Neural cell (in vitro differentiated cells): Measurements from ENCODE around the gene DZIP3.

Experiments
- CTCF ChIP-seq: fragments of 450-650 bp; IDR thresholded peaks from 2 replicates; pipeline ENCODE4 v1.5.1; 2014; ENCODE audit warnings: antibody characterized with exemption, mild to moderate bottlenecking, moderate library complexity; ENCODE audit not compliant: poor library complexity, severe bottlenecking
- EP300 ChIP-seq: fragments of 450-650 bp; conservative IDR thresholded peaks from 2 replicates; pipeline ENCODE4 v1.6.1; 2014; ENCODE audit warnings: antibody characterized with exemption, mild to moderate bottlenecking, moderate library complexity; ENCODE audit not compliant: poor library complexity, severe bottlenecking
- EZH2 ChIP-seq: fragments of 200-600, 300-800 bp; shearing (Covaris generic), sonication (generic); IDR thresholded peaks from 2 replicates; pipeline ENCODE4 v1.6.1; 2014; ENCODE audit warnings: antibody characterized with exemption, low read length, borderline replicate concordance, mild to moderate bottlenecking; ENCODE audit not compliant: insufficient read depth, poor library complexity, severe bottlenecking
- MXI1 ChIP-seq: fragments of 450-650 bp; conservative IDR thresholded peaks from 2 replicates; pipeline ENCODE4 v1.6.1; 2014; ENCODE audit warnings: antibody characterized with exemption, mild to moderate bottlenecking; ENCODE audit not compliant: poor library complexity, severe bottlenecking
- POLR2AphosphoS5 ChIP-seq: IDR thresholded peaks from 2 replicates; pipeline ENCODE4 v1.6.1; 2012
- RAD21 ChIP-seq: fragments of 450-650 bp; conservative IDR thresholded peaks from 2 replicates; pipeline ENCODE4 v1.6.1; 2014; ENCODE audit warnings: antibody characterized with exemption, mild to moderate bottlenecking, moderate library complexity
- REST ChIP-seq: IDR thresholded peaks from 2 replicates; pipeline ENCODE4 v1.6.1; 2012; ENCODE audit warnings: borderline replicate concordance
- SMC3 ChIP-seq: fragments of 450-650 bp; conservative IDR thresholded peaks from 2 replicates; pipeline ENCODE4 v1.6.1; 2014; ENCODE audit warnings: antibody characterized with exemption, mild to moderate bottlenecking, moderate library complexity; ENCODE audit not compliant: poor library complexity
- TAF1 ChIP-seq: IDR thresholded peaks from 2 replicates; pipeline ENCODE4 v1.6.1; 2012; ENCODE audit warnings: low read depth

GRCh38 chr3:108608750-108609149, 19.2 kb downstream of the DZIP3 start:
- TF ChIP-seq RAD21 (no peak), CTCF (no peak), MXI1 (no peak), EZH2 (no peak), EP300 (no peak), POLR2AphosphoS5 (no peak), REST (no peak), SMC3 (no peak), TAF1 (no peak)
